Ovary (tissue), 3 donors: Measurements from ENCODE around the gene IGHMBP2.

ENCODE experiments used
- POLR2A ChIP-seq: fragments of 450-650 bp; IDR thresholded peaks from one replicate; pipeline ENCODE4 v1.6.1; 2017; ENCODE audit warnings: antibody characterized with exemption, mild to moderate bottlenecking, moderate library complexity
- TF ChIP-seq, protein P1 (sequence below), 3 donors: fragments of 450-650 bp in 2 of 3; fragments of 200-600 bp in 1 of 3; IDR thresholded peaks; one replicate each; pipeline versions ENCODE4 v1.5.1 to v1.8.0; 2016 to 2022; ENCODE audit warnings: antibody characterized with exemption in 3 of 3, mild to moderate bottlenecking in 1 of 3
- donor health status: DM: no; HTN: no; CAD: no.

- TF ChIP-seq, protein P1, sequence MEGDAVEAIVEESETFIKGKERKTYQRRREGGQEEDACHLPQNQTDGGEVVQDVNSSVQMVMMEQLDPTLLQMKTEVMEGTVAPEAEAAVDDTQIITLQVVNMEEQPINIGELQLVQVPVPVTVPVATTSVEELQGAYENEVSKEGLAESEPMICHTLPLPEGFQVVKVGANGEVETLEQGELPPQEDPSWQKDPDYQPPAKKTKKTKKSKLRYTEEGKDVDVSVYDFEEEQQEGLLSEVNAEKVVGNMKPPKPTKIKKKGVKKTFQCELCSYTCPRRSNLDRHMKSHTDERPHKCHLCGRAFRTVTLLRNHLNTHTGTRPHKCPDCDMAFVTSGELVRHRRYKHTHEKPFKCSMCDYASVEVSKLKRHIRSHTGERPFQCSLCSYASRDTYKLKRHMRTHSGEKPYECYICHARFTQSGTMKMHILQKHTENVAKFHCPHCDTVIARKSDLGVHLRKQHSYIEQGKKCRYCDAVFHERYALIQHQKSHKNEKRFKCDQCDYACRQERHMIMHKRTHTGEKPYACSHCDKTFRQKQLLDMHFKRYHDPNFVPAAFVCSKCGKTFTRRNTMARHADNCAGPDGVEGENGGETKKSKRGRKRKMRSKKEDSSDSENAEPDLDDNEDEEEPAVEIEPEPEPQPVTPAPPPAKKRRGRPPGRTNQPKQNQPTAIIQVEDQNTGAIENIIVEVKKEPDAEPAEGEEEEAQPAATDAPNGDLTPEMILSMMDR (IDR thresholded peaks at IDR 0.05): no peak
- no peak for TF ChIP-seq POLR2A
Measured at GRCh38 chr11:68934321-68934645, 30.6 kb downstream of the IGHMBP2 start.
